HepG2 (cell line): Measurements from ENCODE around the gene ZFTA. TPM values are rescaled to one million over a fixed set of nuclear protein-coding genes. Genes with fewer than 3 reads are reported as not detected.
A peak's percentile ranks its signal among the peaks of the same experiment; 100 is the strongest.

Experiments
- ATAC-seq: fragments of 200-7000 bp; cut with Tn5 transposase; 3 replicates; pipeline ENCODE4 v1.9.1; 2020; ENCODE audit warnings: mild to moderate bottlenecking, moderate library complexity
- BruUV-seq: library from RNA; stranded (reverse); fragments of 400-500 nt; replicated peaks from 2 replicates; lab custom pipeline; 2021; lab: Mats Ljungman, UMichigan
- CTCF ChIA-PET: fragments of 300-600 bp; formaldehyde crosslinking; extraction: SDS; loops from one replicate; lab custom pipeline; 2021; ENCODE audit warnings: low total read pairs, inconsistent platforms, low intra/inter-chr PET ratio; lab: Yijun Ruan, JAX
- POLR2A ChIA-PET: fragments of 350-600 bp; sonication (Branson Sonifier 250); formaldehyde crosslinking; loops from one replicate; lab custom pipeline; 2020; ENCODE audit warnings: antibody characterized with exemption, inconsistent platforms; lab: Yijun Ruan, JAX
- DNase-seq: peaks from one replicate; pipeline ENCODE4 v3.0.0-alpha.2; 2015; ENCODE audit warnings: low spot score
- FAIRE-seq: peaks from 3 replicates; lab custom pipeline; 2011; peaks lifted over from hg19 to GRCh38; lab: Jason Lieb, UNC
- H2AFZ ChIP-seq: one replicate; pipeline ENCODE4 v1.6.1; 2011; ENCODE audit warnings: low read length, inconsistent platforms
- H3K27ac ChIP-seq: fragments of 300-600 bp; 3 replicates; pipeline ENCODE4 v1.8.0; 2011; ENCODE audit warnings: mixed run types, mild to moderate bottlenecking, mixed read lengths, low read length, inconsistent platforms; ENCODE audit not compliant: insufficient read depth; ENCODE audit errors: extremely low read length
- H3K27me3 ChIP-seq, 2 experiments: fragments of 200-600 bp in 1 of 2; 2 replicates in 1 of 2; 3 replicates in 1 of 2; pipeline versions ENCODE4 v1.6.0 to v1.8.0; 2011; ENCODE audit warnings: low read length in 2 of 2, mild to moderate bottlenecking in 2 of 2, moderate library complexity in 2 of 2, inconsistent platforms in 1 of 2; ENCODE audit not compliant: insufficient read depth in 2 of 2, control insufficient read depth in 1 of 2
- H3K36me3 ChIP-seq, 2 experiments: fragments of 200-600 bp in 1 of 2; replicated peaks in 1 of 2; 2 replicates in 1 of 2; 3 replicates in 1 of 2; pipeline versions ENCODE4 v1.5.1 to v1.8.0; 2011; ENCODE audit warnings: low read length in 2 of 2, inconsistent platforms in 1 of 2; ENCODE audit not compliant: insufficient read depth in 2 of 2, control insufficient read depth in 1 of 2
- H3K4me1 ChIP-seq: 2 replicates; pipeline ENCODE4 v1.5.1; 2012; ENCODE audit warnings: low read length, inconsistent platforms; ENCODE audit not compliant: insufficient read depth
- H3K4me2 ChIP-seq: 2 replicates; pipeline ENCODE4 v1.6.0; 2011; ENCODE audit warnings: low read depth, low read length, inconsistent platforms
- H3K4me3 ChIP-seq, 3 experiments: fragments of 200-600 bp in 1 of 3; sonication (generic), shearing (Covaris generic) in 1 of 3; replicated peaks in 1 of 3; 2 replicates each; pipeline ENCODE4 v1.5.1; 2011 to 2016; ENCODE audit warnings: low read length in 3 of 3, inconsistent platforms in 2 of 3, low read depth in 2 of 3, mild to moderate bottlenecking in 2 of 3, control low read depth in 1 of 3, mixed read lengths in 1 of 3; ENCODE audit not compliant: insufficient read depth in 1 of 3
- H3K79me2 ChIP-seq: one replicate; pipeline ENCODE4 v1.6.1; 2011; ENCODE audit warnings: low read length, inconsistent platforms; ENCODE audit not compliant: insufficient read depth
- H3K9ac ChIP-seq: 2 replicates; pipeline ENCODE4 v1.6.0; 2011; ENCODE audit warnings: mild to moderate bottlenecking, low read depth, low read length, inconsistent platforms; ENCODE audit not compliant: insufficient read depth
- H3K9me3 ChIP-seq: 2 replicates; pipeline ENCODE4 v1.5.1; 2012; ENCODE audit warnings: mild to moderate bottlenecking, low read length
- H4K20me1 ChIP-seq: 2 replicates; pipeline ENCODE4 v1.6.0; 2011; ENCODE audit warnings: inconsistent platforms, mild to moderate bottlenecking, low read length, moderate library complexity; ENCODE audit not compliant: insufficient read depth
- CTCF ChIP-seq: sonication (generic); formaldehyde crosslinking; IDR thresholded peaks from 2 replicates; pipeline ENCODE4 v1.5.0; 2020; ENCODE audit warnings: mild to moderate bottlenecking, missing genetic modification reagents, moderate library complexity
- ELF3 ChIP-seq: IDR thresholded peaks from 2 replicates; pipeline ENCODE4 v1.6.1; 2016; ENCODE audit warnings: missing genetic modification reagents, missing compliant biosample characterization
- GABPA ChIP-seq, 2 experiments: IDR thresholded peaks; 2 replicates each; pipeline ENCODE4 v1.6.1; 2011 to 2016; ENCODE audit warnings: low read depth in 2 of 2, low read length in 1 of 2, missing biosample characterization in 1 of 2, missing genetic modification characterization in 1 of 2
- SMC3 ChIP-seq: IDR thresholded peaks from 2 replicates; pipeline ENCODE4 v1.6.1; 2011; ENCODE audit warnings: low read length, improper control_type of control experiment
- SOX13 ChIP-seq, 3 experiments: fragments of 450-650 bp in 1 of 3; sonication (generic) in 1 of 3; formaldehyde crosslinking in 1 of 3; IDR thresholded peaks in 2 of 3; conservative IDR thresholded peaks in 1 of 3; 2 replicates each; pipeline versions ENCODE4 v1.5.0 to v1.6.1; 2016 to 2020; ENCODE audit warnings: antibody characterized with exemption in 1 of 3, mild to moderate bottlenecking in 1 of 3, missing compliant biosample characterization in 1 of 3, missing genetic modification reagents in 1 of 3, moderate library complexity in 1 of 3
- STAG1 ChIP-seq: sonication (generic); formaldehyde crosslinking; IDR thresholded peaks from 2 replicates; pipeline ENCODE4 v1.4.0; 2020; ENCODE audit warnings: missing genetic modification reagents
- TMF1 ChIP-seq: sonication (generic); formaldehyde crosslinking; IDR thresholded peaks from 2 replicates; pipeline ENCODE4 v1.8.1; 2022; ENCODE audit warnings: low read depth, missing genetic modification reagents
- ZNF629 ChIP-seq: sonication (generic); formaldehyde crosslinking; conservative IDR thresholded peaks from 2 replicates; pipeline ENCODE4 v1.5.0; 2020; ENCODE audit warnings: missing genetic modification reagents
- WGBS: methylation state at CpG from one replicate; pipeline ENCODE4 v1.1.6; 2017; ENCODE audit warnings: low lambda C conversion rate; 5-methylcytosine and 5-hydroxymethylcytosine counted together
- in situ Hi-C: cut with HindIII; loops from 2 replicates; pipeline ENCODE4 v1.10.0; 2017; ENCODE audit warnings: low pct_unique_long_range_greater_than_20kb; ENCODE audit not compliant: extremely low pct_ligation_motif_present
- intact Hi-C: fragments of 100-400 bp; cut with micrococcal nuclease; formaldehyde crosslinking; loops from one replicate; pipeline ENCODE4 v1.10.0; 2022; ENCODE audit not compliant: unreplicated experiment
- polyA plus RNA-seq, 8 experiments: library from polyadenylated mRNA; depleted of rRNA in 3 of 8; stranded (reverse) in 7 of 8; unstranded in 1 of 8; fragments of >200 nt; fragmentation: Illumina TruSeq in 4 of 8; extraction: Trizol in 4 of 8; gene quantifications; 2 replicates each; pipeline versions ENCODE4 v1.2.1 to v1.2.3, GENCODE V29; 2011 to 2016; ENCODE audit warnings: low read depth in 4 of 8, missing spikeins in 1 of 8, mixed read lengths in 1 of 8; ENCODE audit not compliant: insufficient read depth in 1 of 8
- total RNA-seq, 5 experiments: library from RNA; depleted of rRNA; stranded (reverse); fragments of >200 nt; fragmentation: Illumina TruSeq; extraction: Trizol; gene quantifications; 2 replicates each; pipeline ENCODE4 v1.2.3, GENCODE V29; 2016; ENCODE audit warnings: low read depth in 1 of 5

The ZFTA gene
- total and polyA plus RNA-seq, 2 of the 13 experiments (the other 11 are each of a cell fraction or from before 2014, with no cell fraction given): 3.9 to 10.4 TPM

- intact Hi-C loops: loop anchor here (5.0 kb wide), 3 partner anchors 57 to 262 kb away; partner anchors contain the start of gene RTN3
- Histone ChIP-seq H3K4me3 (no peak overlapping the region), H2AFZ (no peak overlapping the region), H3K27me3 (no peaks in the 10 kb centered on the region), H3K27ac (no peak overlapping the region), H4K20me1 (peaks cover 6% of the 10 kb centered on the region), H3K4me2 (no peak overlapping the region), H3K9ac (no peak overlapping the region), H3K79me2 (no peaks in the 10 kb centered on the region), H3K9me3 (no peaks in the 10 kb centered on the region), H3K4me1 (peaks cover 20% of the 10 kb centered on the region), H3K36me3 (no peaks in the 10 kb centered on the region)
- WGBS: 25% methylated on average over 8 of the region's 8 CpGs
- POLR2A ChIA-PET: no interaction called here
- in situ Hi-C loops: loop anchor here (25.0 kb wide), 1 partner anchor 252 kb away; the partner anchor contains the start of gene PLAAT5
- ATAC-seq (no peak), DNase-seq (peak; percentile 65), FAIRE-seq (peak; percentile 73)
- CTCF ChIA-PET: interaction anchor here (1.7 kb wide), 1 partner anchor 260 kb away, joined by 8 read pairs; no protein-coding TSS in a partner anchor
- BruUV-seq: no TSS peak
- TF ChIP-seq TMF1 (CRISPR knock-in tag): no peak
- TF ChIP-seq SMC3: 0 out of 2 replicates have a peak, but pooled peaks have one; percentile 42
- peak; percentile 52 for TF ChIP-seq STAG1 (CRISPR knock-in tag)
- TF ChIP-seq CTCF (CRISPR knock-in tag): peak; percentile 68
- peak; percentile 30; the same call in 1 of the 2 replicates for TF ChIP-seq ELF3
Observed at GRCh38 chr11:63738720-63739360, 29.7 kb downstream of the ZFTA start.

GRCh38 chr11:63737718-63738117 is 30.9 kb downstream of the ZFTA start:
- in situ Hi-C loops (loop anchor here (25.0 kb wide), 1 partner anchor 250 kb away; the partner anchor contains the start of gene PLAAT5), intact Hi-C loops (loop anchor here (5.0 kb wide), 3 partner anchors 55 to 260 kb away; partner anchors contain the start of gene RTN3)
- H4K20me1 ChIP-seq: peaks cover 6% of the 10 kb centered on the region
- FAIRE-seq (no peak), DNase-seq (peak; percentile 56), ATAC-seq (no peak)
- no peak overlapping the region for H3K4me2 ChIP-seq
- peaks cover 20% of the 10 kb centered on the region for H3K4me1 ChIP-seq
- H3K4me3 ChIP-seq: no peak overlapping the region
- no peak overlapping the region for H3K9ac ChIP-seq
- peak overlapping the region; percentile 18 for H3K27ac ChIP-seq
- WGBS: 45% methylated on average over 1 of the region's 1 CpG
- TF ChIP-seq ZNF629 (CRISPR knock-in tag) (peak; percentile 80), SOX13 (IDR thresholded peaks at IDR 0.05) (no peak), SOX13 (CRISPR knock-in tag; conservative IDR thresholded peaks at IDR 0.05 in 1 of 2, IDR thresholded peaks at IDR 0.05 in 1 of 2) (peak in 1 of 2 experiments; percentile 23; a peak in 1 of 4 replicates), GABPA (IDR thresholded peaks at IDR 0.05; ENCODE audit: low read depth, low read length) (no peak), GABPA (CRISPR knock-in tag; IDR thresholded peaks at IDR 0.05; ENCODE audit: low read depth) (no peak)
- H3K36me3 ChIP-seq: no peaks in the 10 kb centered on the region
- H3K9me3 ChIP-seq: no peaks in the 10 kb centered on the region
- no peak overlapping the region for H2AFZ ChIP-seq
- POLR2A ChIA-PET: no interaction called here
- no peaks in the 10 kb centered on the region for H3K79me2 ChIP-seq
- BruUV-seq: no TSS peak
- no peaks in the 10 kb centered on the region for H3K27me3 ChIP-seq
- CTCF ChIA-PET: no interaction called here
